Right cardiac atrium (tissue), 5 donors: ENCODE results near the gene CCND2. TPM values are rescaled to one million over a fixed set of nuclear protein-coding genes. Genes with fewer than 3 reads are reported as not detected.
A peak's percentile ranks its signal among the peaks of the same experiment; 100 is the strongest.
"Not testable (repeated sequence)": the region's sequence is repeated elsewhere in the genome, so short reads cannot be mapped to it uniquely, and the experiment has no call there.

Experiments used
- ATAC-seq, 2 donors: fragments of 200-7000 bp; cut with Tn5 transposase; one replicate each; pipeline versions ENCODE4 v1.8.0 to v1.9.1; 2020; ENCODE audit warnings: moderate library complexity in 2 of 2, mild to moderate bottlenecking in 1 of 2
- DNase-seq, 3 donors: peaks; one replicate each; pipeline ENCODE4 v3.0.0-alpha.2; 2020
- H3K27ac ChIP-seq: one replicate; pipeline ENCODE4 v1.5.1; 2013; ENCODE audit warnings: mild to moderate bottlenecking, low read length, control low read depth, moderate library complexity
- H3K27me3 ChIP-seq: one replicate; pipeline ENCODE4 v1.6.1; 2013; ENCODE audit not compliant: control insufficient read depth, insufficient read depth
- H3K4me1 ChIP-seq: one replicate; pipeline ENCODE4 v1.6.1; 2013; ENCODE audit warnings: low read length; ENCODE audit not compliant: control insufficient read depth, insufficient read depth
- H3K4me3 ChIP-seq: one replicate; pipeline ENCODE4 v1.5.1; 2013; ENCODE audit warnings: low read length, control low read depth
- H3K9me3 ChIP-seq: one replicate; pipeline ENCODE4 v1.6.1; 2013; ENCODE audit warnings: low read length; ENCODE audit not compliant: control insufficient read depth
- WGBS: extraction: QIAGEN DNeasy Blood & Tissue Kit; methylation state at CpG from one replicate; pipeline ENCODE4 v1.1.7; 2013; 5-methylcytosine and 5-hydroxymethylcytosine counted together
- intact Hi-C, 4 donors: fragments of 100-400 bp; cut with DNase I; formaldehyde crosslinking; loops; one replicate each; pipeline versions ENCODE4 v1.11.0 to v1.14.0; 2022 to 2023
- polyA plus RNA-seq: library from polyadenylated mRNA; stranded (reverse); fragments of 200-250 nt; gene quantifications from one replicate; pipeline ENCODE4 v1.2.3, GENCODE V29; 2013
- total RNA-seq, 4 donors: library from RNA; stranded (reverse); fragmentation: NEBNext Ultra II Directional; extraction: Animal tissue kit (Norgen Biotek cat#: 25700); gene quantifications; one replicate each; pipeline ENCODE4 v1.2.1, GENCODE V29; 2021
- donor health status: healthy with polysubstance abuse.
- donor health status: DM: no; HTN: yes; CAD: no.
- donor health status: DM: no; HTN: no; CAD: no.
- donor health status: DM: no; HTN: yes; CAD: no; lungs with severe emphysema.
- donor health status: DM: yes; HTN: yes; CAD: no.

The CCND2 gene
- total and polyA plus RNA-seq, 5 donors, result 44.3 to 255 (median 211) TPM

GRCh38 chr12:4241592-4241991 lies 32.0 kb upstream of the CCND2 start:
- DNase-seq (no peak), ATAC-seq (no peak)
- 80% methylated on average over 4 of the region's 4 CpGs for WGBS
- no peak overlapping the region for H3K27ac ChIP-seq
- no peaks in the 10 kb centered on the region for H3K9me3 ChIP-seq
- no peak overlapping the region for H3K4me3 ChIP-seq
- H3K4me1 ChIP-seq, result no peaks in the 10 kb centered on the region
- H3K27me3 ChIP-seq, result no peaks in the 10 kb centered on the region
- intact Hi-C loops, result no loop called here

- Histone ChIP-seq H3K27me3 (no peaks in the 10 kb centered on the region), H3K9me3 (no peaks in the 10 kb centered on the region), H3K4me1 (no peaks in the 10 kb centered on the region), H3K27ac (no peak overlapping the region), H3K4me3 (no peak overlapping the region)
- WGBS, result 74% methylated on average over 10 of the region's 10 CpGs
- intact Hi-C loops, result no loop called here
- ATAC-seq (no peak), DNase-seq (no peak)
These were observed 31.0 kb upstream of the CCND2 start for GRCh38 chr12:4242595-4242994.

- no peak overlapping the region for H3K27ac ChIP-seq
- 63% methylated on average over 7 of the region's 7 CpGs for WGBS
- intact Hi-C loops, result no loop called here
These were observed 30.5 kb upstream of the CCND2 start for GRCh38 chr12:4243091-4243490.

GRCh38 chr12:4243491-4244100 lies 30.0 kb upstream of the CCND2 start:
- ATAC-seq, H3K4me1 ChIP-seq, H3K27ac ChIP-seq, DNase-seq, intact Hi-C loops, H3K4me3 ChIP-seq, H3K27me3 ChIP-seq, H3K9me3 ChIP-seq: not testable (repeated sequence)
- 91% methylated on average over 38 of the region's 43 CpGs for WGBS

More at GRCh38 chr12:4243091-4243490, 30.5 kb upstream of the CCND2 start:
- H3K27me3 ChIP-seq, result no peaks in the 10 kb centered on the region
- no peak overlapping the region for H3K4me3 ChIP-seq
- peak in 1 of 3 donors; percentile 55 for DNase-seq
- H3K4me1 ChIP-seq, result no peaks in the 10 kb centered on the region
- no peaks in the 10 kb centered on the region for H3K9me3 ChIP-seq
- no peak for ATAC-seq

GRCh38 chr12:4244868-4245267 lies 28.7 kb upstream of the CCND2 start:
- no peaks in the 10 kb centered on the region for H3K27me3 ChIP-seq
- no peak overlapping the region for H3K4me3 ChIP-seq
- DNase-seq, result no peak
- intact Hi-C loops, result no loop called here
- H3K9me3 ChIP-seq, result no peaks in the 10 kb centered on the region
- no peak overlapping the region for H3K27ac ChIP-seq
- H3K4me1 ChIP-seq, result no peaks in the 10 kb centered on the region
- 56% methylated on average over 9 of the region's 9 CpGs for WGBS
- ATAC-seq, result no peak

- H3K27ac ChIP-seq, result no peak overlapping the region
- intact Hi-C loops, result no loop called here
- ATAC-seq, result no peak
- no peaks in the 10 kb centered on the region for H3K27me3 ChIP-seq
- H3K9me3 ChIP-seq, result no peaks in the 10 kb centered on the region
- H3K4me1 ChIP-seq, result no peaks in the 10 kb centered on the region
- H3K4me3 ChIP-seq, result no peak overlapping the region
- 87% methylated on average over 4 of the region's 4 CpGs for WGBS
- no peak for DNase-seq
These were observed 28.1 kb upstream of the CCND2 start for GRCh38 chr12:4245446-4245845.

- 50% methylated on average over 5 of the region's 5 CpGs for WGBS
- H3K9me3 ChIP-seq, result no peaks in the 10 kb centered on the region
These were observed 27.4 kb upstream of the CCND2 start for GRCh38 chr12:4246116-4246515.

GRCh38 chr12:4250691-4251090 lies 22.9 kb upstream of the CCND2 start:
- 63% methylated on average over 8 of the region's 8 CpGs for WGBS
- ATAC-seq, result peak in 1 of 2 donors; percentile 7
- Histone ChIP-seq H3K4me3 (no peak overlapping the region), H3K27me3 (no peaks in the 10 kb centered on the region), H3K27ac (no peak overlapping the region), H3K9me3 (no peaks in the 10 kb centered on the region), H3K4me1 (peaks cover 2% of the 10 kb centered on the region)
- intact Hi-C loops, result no loop called here
- no peak for DNase-seq

More at GRCh38 chr12:4246116-4246515, 27.4 kb upstream of the CCND2 start:
- intact Hi-C loops, result no loop called here
- no peaks in the 10 kb centered on the region for H3K27me3 ChIP-seq
- no peaks in the 10 kb centered on the region for H3K4me1 ChIP-seq
- no peak for DNase-seq
- no peak overlapping the region for H3K4me3 ChIP-seq
- no peak overlapping the region for H3K27ac ChIP-seq
- ATAC-seq, result no peak

GRCh38 chr12:4251216-4251891 lies 22.2 kb upstream of the CCND2 start:
- no peak for DNase-seq
- no peaks in the 10 kb centered on the region for H3K27me3 ChIP-seq
- ATAC-seq, result no peak
- 77% methylated on average over 6 of the region's 6 CpGs for WGBS
- intact Hi-C loops, result no loop called here
- H3K4me1 ChIP-seq, result peaks cover 2% of the 10 kb centered on the region
- H3K27ac ChIP-seq, result no peak overlapping the region
- no peak overlapping the region for H3K4me3 ChIP-seq
- H3K9me3 ChIP-seq, result no peaks in the 10 kb centered on the region

- 90% methylated on average over 2 of the region's 2 CpGs for WGBS
- H3K27me3 ChIP-seq, result no peaks in the 10 kb centered on the region
These were observed 21.6 kb upstream of the CCND2 start for GRCh38 chr12:4251967-4252366.

GRCh38 chr12:4252601-4253000 lies 21.0 kb upstream of the CCND2 start:
- 50% methylated on average over 5 of the region's 5 CpGs for WGBS
- no peak overlapping the region for H3K27ac ChIP-seq
- DNase-seq, result peak in 2 of 3 donors; percentile 33 to 69
- intact Hi-C loops, result no loop called here
- peak; percentile 92 for ATAC-seq
- peaks cover 2% of the 10 kb centered on the region for H3K4me1 ChIP-seq
- no peaks in the 10 kb centered on the region for H3K27me3 ChIP-seq
- no peaks in the 10 kb centered on the region for H3K9me3 ChIP-seq
- H3K4me3 ChIP-seq, result no peak overlapping the region

More at GRCh38 chr12:4251967-4252366, 21.6 kb upstream of the CCND2 start:
- Histone ChIP-seq H3K9me3 (no peaks in the 10 kb centered on the region), H3K4me3 (no peak overlapping the region), H3K4me1 (peaks cover 2% of the 10 kb centered on the region), H3K27ac (no peak overlapping the region)
- ATAC-seq, result no peak
- intact Hi-C loops, result no loop called here
- DNase-seq, result no peak
